Osteoblast (primary cell): ENCODE data around the gene MTMR4. TPM values are rescaled to one million over a fixed set of nuclear protein-coding genes. Genes with fewer than 3 reads are reported as not detected.

Source experiments
- DNase-seq: peaks from one replicate; pipeline ENCODE4 v3.0.0; 2011; ENCODE audit warnings: low spot score, mixed read lengths; ENCODE audit not compliant: insufficient read length; ENCODE audit errors: missing footprints
- H2AFZ ChIP-seq: 2 replicates; pipeline ENCODE4 v1.6.0; 2011; ENCODE audit warnings: mild to moderate bottlenecking, low read length
- H3K27ac ChIP-seq: 2 replicates; pipeline ENCODE4 v1.5.1; 2011; ENCODE audit warnings: mild to moderate bottlenecking, low read depth, low read length, moderate library complexity
- H3K27me3 ChIP-seq: 2 replicates; pipeline ENCODE4 v1.6.0; 2012; ENCODE audit warnings: mild to moderate bottlenecking, control low read depth, inconsistent platforms, low read length, moderate library complexity; ENCODE audit not compliant: insufficient read depth
- H3K36me3 ChIP-seq: 2 replicates; pipeline ENCODE4 v1.5.1; 2011; ENCODE audit warnings: mild to moderate bottlenecking, low read length, control low read depth, moderate library complexity; ENCODE audit not compliant: insufficient read depth
- H3K4me1 ChIP-seq: 2 replicates; pipeline ENCODE4 v1.5.1; 2011; ENCODE audit warnings: mild to moderate bottlenecking, low read length, control low read depth, moderate library complexity; ENCODE audit not compliant: insufficient read depth
- H3K4me2 ChIP-seq: 2 replicates; pipeline ENCODE4 v1.6.0; 2011; ENCODE audit warnings: mild to moderate bottlenecking, low read length; ENCODE audit not compliant: insufficient read depth
- H3K4me3 ChIP-seq: fragments of 200-600 bp; sonication (generic); 3 replicates; pipeline ENCODE4 v1.5.1; 2012; ENCODE audit warnings: mild to moderate bottlenecking, low read length, inconsistent platforms; ENCODE audit not compliant: insufficient read depth
- H3K79me2 ChIP-seq: 2 replicates; pipeline ENCODE4 v1.6.0; 2012; ENCODE audit warnings: mild to moderate bottlenecking, low read length, control low read depth, inconsistent platforms; ENCODE audit not compliant: insufficient read depth
- H3K9me3 ChIP-seq: 2 replicates; pipeline ENCODE4 v1.5.1; 2011; ENCODE audit warnings: low read depth, low read length, control low read depth
- H4K20me1 ChIP-seq: 2 replicates; pipeline ENCODE4 v1.6.0; 2012; ENCODE audit warnings: mild to moderate bottlenecking, low read length, control low read depth; ENCODE audit not compliant: insufficient read depth
- CTCF ChIP-seq: IDR thresholded peaks from 2 replicates; pipeline ENCODE4 v1.5.1; 2011; ENCODE audit warnings: mild to moderate bottlenecking, low read depth, low read length, moderate library complexity; ENCODE audit errors: extremely low read depth
- total RNA-seq: library from RNA; depleted of rRNA; stranded (reverse); fragments of >200 nt; gene quantifications from 2 replicates; pipeline ENCODE4 v1.2.3, GENCODE V29; 2012

Gene MTMR4
- total RNA-seq, 1 donor: 51.4 TPM

- TF ChIP-seq CTCF: no peak
- H3K4me2 ChIP-seq: no peak overlapping the region
- DNase-seq: no peak
- no peaks in the 10 kb centered on the region for H3K36me3 ChIP-seq
- H3K4me1 ChIP-seq: peaks cover 40% of the 10 kb centered on the region
- H4K20me1 ChIP-seq: no peaks in the 10 kb centered on the region
- no peak overlapping the region for H3K27ac ChIP-seq
- no peaks in the 10 kb centered on the region for H3K79me2 ChIP-seq
- no peaks in the 10 kb centered on the region for H3K9me3 ChIP-seq
- H2AFZ ChIP-seq: no peak overlapping the region
- no peak overlapping the region for H3K4me3 ChIP-seq
- peaks cover 12% of the 10 kb centered on the region for H3K27me3 ChIP-seq
Observed at GRCh38 chr17:58530655-58531054, 16.2 kb upstream of the MTMR4 start.

- peaks cover 12% of the 10 kb centered on the region for H3K27me3 ChIP-seq
- no peak for DNase-seq
- H3K9me3 ChIP-seq: no peaks in the 10 kb centered on the region
- TF ChIP-seq CTCF: no peak
- H3K36me3 ChIP-seq: no peaks in the 10 kb centered on the region
- H3K79me2 ChIP-seq: no peaks in the 10 kb centered on the region
- no peak overlapping the region for H3K4me2 ChIP-seq
- no peaks in the 10 kb centered on the region for H4K20me1 ChIP-seq
- no peak overlapping the region for H3K4me3 ChIP-seq
- peaks cover 38% of the 10 kb centered on the region for H3K4me1 ChIP-seq
- no peak overlapping the region for H2AFZ ChIP-seq
- H3K27ac ChIP-seq: no peak overlapping the region
Observed at GRCh38 chr17:58529275-58529674, 14.8 kb upstream of the MTMR4 start.

- Histone ChIP-seq H4K20me1 (no peaks in the 10 kb centered on the region), H3K27me3 (peaks cover 12% of the 10 kb centered on the region), H3K4me3 (no peak overlapping the region), H3K79me2 (no peaks in the 10 kb centered on the region), H3K4me1 (peaks cover 38% of the 10 kb centered on the region), H3K9me3 (no peaks in the 10 kb centered on the region), H2AFZ (no peak overlapping the region), H3K36me3 (no peaks in the 10 kb centered on the region), H3K27ac (no peak overlapping the region), H3K4me2 (no peak overlapping the region)
- TF ChIP-seq CTCF: no peak
- no peak for DNase-seq
Observed at GRCh38 chr17:58528443-58528842, 14.0 kb upstream of the MTMR4 start.

- H3K4me3 ChIP-seq: no peak overlapping the region
- H3K27ac ChIP-seq: no peak overlapping the region
- TF ChIP-seq CTCF: no peak
- no peak overlapping the region for H3K4me2 ChIP-seq
- no peaks in the 10 kb centered on the region for H4K20me1 ChIP-seq
- peaks cover 12% of the 10 kb centered on the region for H3K27me3 ChIP-seq
- H3K36me3 ChIP-seq: no peaks in the 10 kb centered on the region
- H2AFZ ChIP-seq: no peak overlapping the region
- H3K9me3 ChIP-seq: no peaks in the 10 kb centered on the region
- peak; percentile 83 for DNase-seq
- H3K79me2 ChIP-seq: no peaks in the 10 kb centered on the region
- H3K4me1 ChIP-seq: peaks cover 38% of the 10 kb centered on the region
Observed at GRCh38 chr17:58527949-58528348, 13.5 kb upstream of the MTMR4 start.
